PC-3 (cell line): ENCODE data around the gene LEKR1. TPM values are rescaled to one million over a fixed set of nuclear protein-coding genes. Genes with fewer than 3 reads are reported as not detected.

ENCODE experiments used
- ATAC-seq: fragments of 200-7000 bp; cut with Tn5 transposase; 2 replicates; pipeline ENCODE4 v1.9.1; 2020; ENCODE audit warnings: mild to moderate bottlenecking, moderate library complexity
- BruUV-seq: library from RNA; stranded (reverse); fragments of 400-500 nt; replicated peaks from 2 replicates; lab custom pipeline; 2021; lab: Mats Ljungman, UMichigan
- CTCF ChIA-PET: fragments of 300-600 bp; sonication (Branson Sonifier 250); formaldehyde crosslinking; loops from one replicate; lab custom pipeline; 2022; ENCODE audit warnings: antibody characterized with exemption; lab: Charles Lee
- POLR2A ChIA-PET: fragments of 300-600 bp; sonication (Branson Sonifier 250); formaldehyde crosslinking; loops from one replicate; lab custom pipeline; 2022; ENCODE audit warnings: antibody characterized with exemption; ENCODE audit not compliant: unreplicated experiment; lab: Charles Lee
- DNase-seq: peaks from one replicate; pipeline ENCODE4 v3.0.0-alpha.2; 2015
- H2AFZ ChIP-seq: fragments of 300-600 bp; sonication (generic); 2 replicates; pipeline ENCODE4 v1.6.0; 2016; ENCODE audit warnings: antibody characterized with exemption, low read length
- H3F3A ChIP-seq: fragments of 300-600 bp; sonication (generic); one replicate; pipeline ENCODE4 v1.6.0; 2017; ENCODE audit warnings: antibody characterized with exemption, low read length, control low read depth, mild to moderate bottlenecking; ENCODE audit not compliant: unreplicated experiment
- H3K27ac ChIP-seq: fragments of 300-600 bp; sonication (generic); 2 replicates; pipeline ENCODE4 v1.5.1; 2016; ENCODE audit warnings: mild to moderate bottlenecking, low read length
- H3K27me3 ChIP-seq: fragments of 300-600 bp; sonication (generic); 2 replicates; pipeline ENCODE4 v1.6.1; 2016; ENCODE audit warnings: low read length, mixed read lengths
- H3K36me3 ChIP-seq: fragments of 300-600 bp; sonication (generic); 2 replicates; pipeline ENCODE4 v1.6.1; 2016; ENCODE audit warnings: low read depth, mixed run types, low read length, mixed read lengths
- H3K4me1 ChIP-seq: fragments of 300-600 bp; sonication (generic); 2 replicates; pipeline ENCODE4 v1.5.1; 2016; ENCODE audit warnings: low read length; ENCODE audit not compliant: insufficient read depth
- H3K4me2 ChIP-seq: fragments of 300-600 bp; sonication (generic); 2 replicates; pipeline ENCODE4 v1.6.0; 2016; ENCODE audit warnings: low read length
- H3K4me3 ChIP-seq: fragments of 300-600 bp; sonication (generic); 2 replicates; pipeline ENCODE4 v1.5.1; 2016; ENCODE audit warnings: mild to moderate bottlenecking, low read length, mixed read lengths
- H3K79me2 ChIP-seq: fragments of 300-600 bp; sonication (generic); 2 replicates; pipeline ENCODE4 v1.6.1; 2017; ENCODE audit warnings: low read length, mixed read lengths
- H3K9ac ChIP-seq: fragments of 300-600 bp; sonication (generic); 2 replicates; pipeline ENCODE4 v1.6.0; 2016; ENCODE audit warnings: mild to moderate bottlenecking, low read length
- H3K9me2 ChIP-seq: fragments of 300-600 bp; sonication (generic); replicated peaks from 2 replicates; pipeline ENCODE4 v1.6.1; 2016; ENCODE audit warnings: mixed run types, low read length, mixed read lengths
- H3K9me3 ChIP-seq: fragments of 300-600 bp; sonication (generic); 2 replicates; pipeline ENCODE4 v1.6.1; 2016; ENCODE audit warnings: low read length, mixed read lengths
- H4K20me1 ChIP-seq: fragments of 300-600 bp; sonication (generic); 2 replicates; pipeline ENCODE4 v1.6.1; 2016; ENCODE audit warnings: low read length, mixed read lengths
- CTCF ChIP-seq: fragments of 300-600 bp; sonication (generic); conservative IDR thresholded peaks from 2 replicates; pipeline ENCODE4 v1.5.1; 2017; ENCODE audit warnings: antibody characterized with exemption, low read depth, mild to moderate bottlenecking, low read length
- EZH2 ChIP-seq: fragments of 300-600 bp; sonication (generic); IDR thresholded peaks from one replicate; pipeline ENCODE4 v1.6.1; 2017; ENCODE audit warnings: antibody characterized with exemption, mild to moderate bottlenecking, low read length; ENCODE audit not compliant: unreplicated experiment
- EZH2phosphoT487 ChIP-seq: fragments of 300-600 bp; sonication (generic); IDR thresholded peaks from 2 replicates; pipeline ENCODE4 v1.6.1; 2018; ENCODE audit warnings: mild to moderate bottlenecking, antibody characterized with exemption, low read length, borderline replicate concordance
- intact Hi-C: fragments of 100-400 bp; cut with micrococcal nuclease; formaldehyde crosslinking; loops from 2 replicates; pipeline ENCODE4 v1.9.0; 2023
- total RNA-seq: library from RNA; depleted of rRNA; stranded (reverse); fragments of >200 nt; gene quantifications from 2 replicates; pipeline ENCODE4 v1.2.3, GENCODE V29; 2014

The LEKR1 gene
- total RNA-seq, 1 experiment from 2014 or later = 0.15 TPM

- ChIA-PET POLR2A (interaction anchor here (0.5 to 0.7 kb wide), 3 partner anchors 89 to 118 kb away, joined by 3 read pairs; no protein-coding TSS in a partner anchor), CTCF (no interaction called here)
- H3K36me3 ChIP-seq = no peaks in the 10 kb centered on the region
- peak overlapping the region; percentile 80 for H3K9ac ChIP-seq
- peak overlapping the region; percentile 7; the same call in 1 of the 2 replicates for H3K4me3 ChIP-seq
- H3K27ac ChIP-seq = peak overlapping the region; percentile 94
- H3F3A ChIP-seq = peaks cover 10% of the 10 kb centered on the region
- peaks cover 47% of the 10 kb centered on the region for H3K4me1 ChIP-seq
- no peaks in the 10 kb centered on the region for H3K9me3 ChIP-seq
- TF ChIP-seq EZH2 (no peak), EZH2phosphoT487 (no peak), CTCF (no peak)
- no peaks in the 10 kb centered on the region for H3K79me2 ChIP-seq
- ATAC-seq (peak; percentile 76), DNase-seq (peak; percentile 85)
- BruUV-seq = no TSS peak
- H3K4me2 ChIP-seq = peak overlapping the region; percentile 56
- H3K9me2 ChIP-seq = no peaks in the 10 kb centered on the region
- H2AFZ ChIP-seq = no peak overlapping the region
- intact Hi-C loops = loop anchor here (2.0 to 10.0 kb wide), 3 partner anchors 17 to 227 kb away; partner anchors contain the start of gene SSR3
- no peaks in the 10 kb centered on the region for H4K20me1 ChIP-seq
- no peaks in the 10 kb centered on the region for H3K27me3 ChIP-seq
These were observed 44.6 kb upstream of the LEKR1 start for GRCh38 chr3:156781310-156782230.

GRCh38 chr3:156782319-156782718, 43.8 kb upstream of the LEKR1 start:
- Histone ChIP-seq H3K4me2 (peak overlapping the region; percentile 56), H3K36me3 (no peaks in the 10 kb centered on the region), H3K4me1 (peaks cover 51% of the 10 kb centered on the region), H2AFZ (no peak overlapping the region), H3K27ac (peak overlapping the region; percentile 94), H3K9ac (peak overlapping the region; percentile 80), H3F3A (peaks cover 10% of the 10 kb centered on the region), H4K20me1 (no peaks in the 10 kb centered on the region), H3K79me2 (0 out of 2 replicates have a peak, but pooled peaks cover under 1% of the 10 kb centered on the region), H3K9me2 (no peaks in the 10 kb centered on the region), H3K4me3 (peak overlapping the region; percentile 9; the same call in 1 of the 2 replicates), H3K27me3 (no peaks in the 10 kb centered on the region), H3K9me3 (no peaks in the 10 kb centered on the region)
- peak; percentile 3 for ATAC-seq
- ChIA-PET POLR2A (no interaction called here), CTCF (no interaction called here)
- intact Hi-C loops = loop anchor here (2.0 to 10.0 kb wide), 3 partner anchors 18 to 228 kb away; partner anchors contain the start of gene SSR3
- peak; percentile 57 for DNase-seq
- no peak for TF ChIP-seq EZH2phosphoT487
- TF ChIP-seq CTCF = no peak
- no peak for TF ChIP-seq EZH2
- no TSS peak for BruUV-seq
